Bronchial epithelial cell (primary cell): Measurements from ENCODE around the gene PRKAG2. TPM values are rescaled to one million over a fixed set of nuclear protein-coding genes. Genes with fewer than 3 reads are reported as not detected.

ENCODE experiments used
- DNase-seq: peaks from one replicate; pipeline ENCODE4 v3.0.0-alpha.2; 2010; ENCODE audit warnings: low read depth
- FAIRE-seq: peaks from 2 replicates; lab custom pipeline; 2011; peaks lifted over from hg19 to GRCh38; lab: Jason Lieb, UNC
- H3K27me3 ChIP-seq: 2 replicates; pipeline ENCODE4 v1.5.1; 2011; ENCODE audit warnings: low read length; ENCODE audit not compliant: control insufficient read depth, insufficient read depth
- H3K36me3 ChIP-seq: 2 replicates; pipeline ENCODE4 v1.5.1; 2011; ENCODE audit warnings: low read length; ENCODE audit not compliant: control insufficient read depth, insufficient read depth
- H3K4me3 ChIP-seq: 2 replicates; pipeline ENCODE4 v1.5.1; 2011; ENCODE audit warnings: mild to moderate bottlenecking, low read depth, low read length, control low read depth
- CTCF ChIP-seq: IDR thresholded peaks from 2 replicates; pipeline ENCODE4 v1.5.1; 2011; ENCODE audit warnings: mild to moderate bottlenecking, moderate library complexity, low read length, control low read depth, inconsistent platforms; ENCODE audit not compliant: insufficient read depth, severe bottlenecking
- total RNA-seq: library from RNA; depleted of rRNA; stranded (reverse); fragments of >200 nt; gene quantifications from 2 replicates; pipeline ENCODE4 v1.2.1, GENCODE V29; 2014

The PRKAG2 gene
- total RNA-seq, 1 donor from 2014 or later, result 24.5 TPM

GRCh38 chr7:151847681-151848081, 29.2 kb downstream of the PRKAG2 start:
- Histone ChIP-seq H3K27me3 (no peaks in the 10 kb centered on the region), H3K36me3 (no peaks in the 10 kb centered on the region), H3K4me3 (no peak overlapping the region)
- FAIRE-seq (no peak), DNase-seq (peak; percentile 9)
- TF ChIP-seq CTCF, result no peak

DNA sequence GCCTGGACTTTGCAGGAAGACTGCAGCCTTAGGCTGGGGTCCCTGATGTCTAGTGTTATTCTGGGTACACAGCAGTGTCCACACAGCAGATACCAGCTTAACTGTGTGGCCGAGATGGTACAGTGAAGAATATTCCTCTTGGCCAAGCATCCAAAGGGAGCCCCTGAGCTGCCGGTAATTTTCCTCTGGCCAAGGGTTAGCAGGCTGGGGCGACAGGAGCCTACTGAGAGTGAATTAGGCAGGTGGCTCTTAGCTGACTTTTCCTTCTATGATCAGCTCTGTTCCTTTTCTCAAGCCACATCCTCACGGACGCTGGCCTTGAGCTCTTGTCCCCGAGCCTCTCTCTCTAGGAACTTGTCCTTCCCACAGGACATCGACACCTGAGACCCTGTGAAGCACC, 29.8 kb downstream of the PRKAG2 start:
- no peak for FAIRE-seq
- DNase-seq, result no peak
- TF ChIP-seq CTCF, result no peak
- Histone ChIP-seq H3K27me3 (no peaks in the 10 kb centered on the region), H3K36me3 (no peaks in the 10 kb centered on the region), H3K4me3 (no peak overlapping the region)

DNA sequence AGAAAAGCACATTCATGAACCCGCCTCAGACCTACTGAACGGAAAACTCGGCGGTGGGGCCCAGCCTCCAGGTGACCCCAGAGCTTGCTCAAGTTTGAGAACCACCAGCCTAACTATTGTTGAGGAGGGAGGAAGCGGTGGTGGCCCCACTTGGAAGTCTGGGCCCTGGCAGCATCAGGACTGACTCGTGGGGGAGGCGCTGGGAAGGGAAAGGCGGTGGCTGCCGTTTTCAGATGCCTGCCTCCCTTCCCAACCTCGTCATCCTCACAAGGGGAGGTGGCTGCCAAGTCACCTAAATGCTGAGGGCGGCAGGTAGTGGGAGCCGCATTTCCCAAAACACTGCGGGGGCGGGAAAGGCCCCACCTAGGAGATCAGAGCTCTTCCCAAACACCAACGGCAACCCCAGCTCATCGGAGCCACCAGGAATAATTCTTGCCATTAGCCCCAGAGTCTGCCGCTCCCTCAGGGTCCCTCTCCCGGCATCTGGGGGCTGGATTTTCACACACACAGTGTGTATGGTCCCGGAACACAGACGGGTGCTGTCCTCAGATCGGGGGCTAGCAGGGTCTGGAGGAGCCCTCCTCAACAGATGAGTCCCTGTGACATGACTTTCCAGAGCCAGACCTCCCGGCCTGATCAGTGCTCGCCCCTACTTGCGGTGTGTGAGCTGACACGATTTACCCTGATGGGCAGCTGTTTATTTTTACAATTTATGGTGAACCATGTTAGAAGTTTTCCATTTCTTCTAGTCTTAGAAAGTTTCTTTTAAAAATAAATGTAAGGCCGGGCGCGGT, 31.3 kb downstream of the PRKAG2 start:
- no peak for TF ChIP-seq CTCF
- Histone ChIP-seq H3K4me3 (no peak overlapping the region), H3K27me3 (no peaks in the 10 kb centered on the region), H3K36me3 (no peaks in the 10 kb centered on the region)
- no peak for DNase-seq
- FAIRE-seq, result no peak

DNA sequence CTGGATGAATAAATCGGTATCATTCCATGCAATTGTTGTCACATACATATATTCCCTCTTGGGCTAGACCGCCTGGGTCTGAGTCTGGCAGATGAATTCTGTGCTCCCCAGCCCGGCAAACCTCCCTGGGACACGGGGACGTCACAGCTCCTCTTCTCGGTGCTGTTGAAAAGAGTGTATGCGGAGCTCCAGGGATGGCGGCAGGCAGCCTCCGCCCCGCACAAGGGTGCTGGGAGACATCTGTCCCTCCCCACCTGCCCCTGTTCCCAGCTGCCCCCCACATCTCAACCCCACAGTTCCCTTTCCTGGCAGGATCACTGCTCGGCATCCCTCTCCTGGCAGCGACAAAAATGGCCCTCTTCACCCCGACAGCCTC, 32.1 kb downstream of the PRKAG2 start:
- no peak for TF ChIP-seq CTCF
- Histone ChIP-seq H3K36me3 (no peaks in the 10 kb centered on the region), H3K27me3 (no peaks in the 10 kb centered on the region), H3K4me3 (no peak overlapping the region)
- no peak for FAIRE-seq
- DNase-seq, result no peak

- FAIRE-seq, result no peak
- H3K27me3 ChIP-seq, result no peaks in the 10 kb centered on the region
- DNase-seq, result peak; percentile 86
These were observed 32.7 kb downstream of the PRKAG2 start for GRCh38 chr7:151844071-151844824.

More at GRCh38 chr7:151844071-151844824, 32.7 kb downstream of the PRKAG2 start:
- no peak overlapping the region for H3K4me3 ChIP-seq
- no peaks in the 10 kb centered on the region for H3K36me3 ChIP-seq
- TF ChIP-seq CTCF, result no peak
